Measurements from ENCODE around the gene HS3ST4. TPM values are rescaled to one million over a fixed set of nuclear protein-coding genes. Genes with fewer than 3 reads are reported as not detected.

The HS3ST4 gene
- total and polyA plus RNA-seq, 2 of the 8 experiments (the other 6 are each of a cell fraction or from before 2014, with no cell fraction given), result 1.9 to 3.3 TPM

- Histone ChIP-seq H3K9ac (replicated peaks in 1 of 4; ENCODE audit: extremely low read depth in 1 of 4, low read depth in 3 of 4, low read length in 3 of 4) (no peak overlapping the region), H2BK5ac (ENCODE audit: low read depth, low read length) (no peak overlapping the region), H3K79me1 (ENCODE audit: low read depth, low read length) (no peaks in the 10 kb centered on the region), H3K23me2 (ENCODE audit: low read depth, low read length) (no peaks in the 10 kb centered on the region), H3K14ac (ENCODE audit: insufficient read length) (no peak overlapping the region), H4K8ac (ENCODE audit: extremely low read depth, insufficient read depth, low read length) (no peak overlapping the region; the same call in 1 of the 2 replicates), H3K27ac (ENCODE audit: low read depth, low read length) (no peak overlapping the region), H3K36me3 (ENCODE audit: control insufficient read depth in 2 of 4, insufficient read depth in 4 of 4, low read length in 3 of 4) (no peaks in the 10 kb centered on the region), H2AFZ (ENCODE audit: low read length) (no peak overlapping the region), H2AK5ac (ENCODE audit: low read depth, low read length) (no peak overlapping the region), H2BK15ac (ENCODE audit: low read length) (no peak overlapping the region), H3K4me1 (replicated peaks in 1 of 4; ENCODE audit: control insufficient read depth in 3 of 4, insufficient read depth in 4 of 4, low read length in 3 of 4) (peaks cover 0 to 4% (median 0%) of the 10 kb centered on the region in 4 experiments; a peak in 1 of 7 replicates), H2BK20ac (ENCODE audit: low read length) (no peak overlapping the region), H3K18ac (ENCODE audit: extremely low read depth, low read length) (no peak overlapping the region), H3K9me3 (ENCODE audit: insufficient read depth in 2 of 2, low read depth in 1 of 2, low read length in 1 of 2) (peaks cover 0 to 5% of the 10 kb centered on the region in 2 experiments; a peak in 1 of 4 replicates), H4K5ac (ENCODE audit: insufficient read length, low read depth, low read length) (no peak overlapping the region), H3K79me2 (ENCODE audit: control insufficient read depth in 1 of 2, insufficient read depth in 2 of 2, low read length in 2 of 2) (no peaks in the 10 kb centered on the region), H4K20me1 (replicated peaks in 1 of 2; ENCODE audit: control insufficient read depth in 1 of 2, insufficient read depth in 2 of 2, low read length in 2 of 2) (no peaks in the 10 kb centered on the region), H3K23ac (ENCODE audit: insufficient read length) (no peak overlapping the region), H2BK120ac (replicated peaks; ENCODE audit: low read depth, low read length) (no peak overlapping the region), H3K4me2 (ENCODE audit: insufficient read depth in 1 of 2, low read depth in 2 of 2, low read length in 2 of 2) (no peak overlapping the region), H2BK12ac (ENCODE audit: low read depth, low read length) (no peak overlapping the region), H3K4ac (replicated peaks; ENCODE audit: insufficient read length, low read depth, low read length) (no peak overlapping the region), H3K27me3 (replicated peaks in 1 of 4; ENCODE audit: control insufficient read depth in 3 of 4, extremely low read depth in 1 of 4, insufficient read depth in 3 of 4, low read length in 3 of 4) (no peaks in the 10 kb centered on the region), H3K4me3 (ENCODE audit: extremely low read depth in 1 of 4, insufficient read depth in 2 of 4, low read depth in 3 of 4, low read length in 4 of 4) (no peak overlapping the region), H3K56ac (replicated peaks; ENCODE audit: insufficient read length, low read depth, low read length) (no peak overlapping the region), H4K91ac (replicated peaks; ENCODE audit: insufficient read length, low read length) (no peak overlapping the region)
- ChIA-PET CTCF (ENCODE audit: partially characterized antibody) (no interaction called here), POLR2A (ENCODE audit: partially characterized antibody) (no interaction called here)
- TF ChIP-seq MAFK (IDR thresholded peaks at IDR 0.05; ENCODE audit: low read depth, low read length), result peak; percentile 47; the same call in 1 of the 2 replicates
- no peak for TF ChIP-seq TAF1 (IDR thresholded peaks at IDR 0.05; ENCODE audit: low read depth, low read length)
- FAIRE-seq (no peak), DNase-seq (ENCODE audit: low read depth in 1 of 2, low spot score in 2 of 2) (no peak)
- WGBS, 2 experiments (ENCODE audit: extremely low coverage in 1 of 2, insufficient coverage in 1 of 2, insufficient read length in 1 of 2, insufficient replicate concordance in 2 of 2, low coverage in 1 of 2, low lambda C conversion rate in 2 of 2, missing lambda C conversion rate in 1 of 2), result 87 to 100% methylated on average over 1 to 4 of the region's 4 CpGs
Measured at GRCh38 chr16:25832291-25832690, 140.5 kb downstream of the HS3ST4 start.
